Myocyte (in vitro differentiated cells): Measurements from ENCODE around the gene LDHB. TPM values are rescaled to one million over a fixed set of nuclear protein-coding genes. Genes with fewer than 3 reads are reported as not detected.
"Not testable (repeated sequence)": the region's sequence is repeated elsewhere in the genome, so short reads cannot be mapped to it uniquely, and the experiment has no call there.

Experiments
- DNase-seq: peaks from one replicate; pipeline ENCODE4 v3.0.0-alpha.2; 2012; ENCODE audit warnings: low read depth
- total RNA-seq: library from RNA; depleted of rRNA; stranded (reverse); fragments of >200 nt; gene quantifications from 2 replicates; pipeline ENCODE4 v1.2.3, GENCODE V29; 2014

LDHB gene
- total RNA-seq, 1 donor from 2014 or later, result 625 TPM

DNA sequence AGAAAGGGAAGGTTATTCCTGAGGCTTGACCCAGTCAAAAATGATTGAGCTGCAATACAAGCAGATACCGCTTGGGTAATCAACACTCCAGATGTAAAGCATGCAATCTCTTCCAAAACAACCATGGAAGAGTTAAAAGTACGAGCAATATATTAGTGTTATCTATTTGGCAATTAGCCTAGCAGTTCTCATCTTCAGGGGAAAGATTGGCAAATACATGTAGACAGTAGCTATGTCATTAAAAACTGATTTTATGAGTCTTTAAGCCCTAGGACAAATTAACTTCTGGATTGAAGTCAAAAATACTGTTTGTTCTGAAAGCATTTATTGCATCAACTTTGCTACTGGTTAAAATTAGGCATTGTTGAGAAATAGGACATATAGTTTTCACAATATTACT, 43.7 kb downstream of the LDHB start:
- DNase-seq, result no peak

DNA sequence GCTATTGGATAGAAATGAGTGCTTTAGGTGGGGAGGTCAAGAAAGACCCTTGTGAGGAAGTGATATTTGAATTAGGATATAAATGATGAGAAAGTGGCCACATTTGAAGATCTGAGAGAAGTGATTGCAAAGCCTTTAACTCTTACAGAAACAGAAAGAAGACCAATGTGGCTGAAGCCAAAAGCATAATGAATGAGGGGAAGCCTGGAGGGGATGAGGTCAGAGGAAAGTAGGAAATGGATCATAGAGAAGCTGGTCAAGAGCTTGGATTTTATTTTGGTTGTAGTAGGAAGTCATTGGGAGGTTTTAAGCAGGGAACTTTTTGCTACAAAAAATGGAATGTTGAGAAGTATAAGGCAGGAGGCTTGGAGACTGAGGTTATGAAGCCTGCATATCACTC, 49.4 kb downstream of the LDHB start:
- DNase-seq, result no peak

DNA sequence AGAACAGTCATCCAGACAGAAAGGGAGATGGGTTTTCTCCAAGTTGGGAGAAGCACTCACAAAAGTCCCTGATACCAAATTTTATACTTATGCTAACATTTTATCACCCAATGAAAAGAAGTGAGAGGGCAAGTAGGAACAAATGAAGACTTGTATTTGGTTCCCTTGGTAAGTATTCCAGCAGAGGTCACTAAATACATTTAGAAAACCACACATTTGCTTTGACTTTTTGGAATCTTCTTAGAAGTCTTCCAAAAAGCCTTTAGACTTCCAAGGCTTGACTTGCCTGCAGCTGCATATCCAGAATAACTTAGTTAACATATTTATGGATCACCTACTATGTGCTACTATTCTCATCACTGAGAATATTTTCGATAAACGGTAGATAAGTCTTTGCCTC, 49.9 kb downstream of the LDHB start:
- peak; percentile 23 for DNase-seq

GRCh38 chr12:21606175-21606574, 51.5 kb downstream of the LDHB start:
- DNase-seq, result no peak

DNA sequence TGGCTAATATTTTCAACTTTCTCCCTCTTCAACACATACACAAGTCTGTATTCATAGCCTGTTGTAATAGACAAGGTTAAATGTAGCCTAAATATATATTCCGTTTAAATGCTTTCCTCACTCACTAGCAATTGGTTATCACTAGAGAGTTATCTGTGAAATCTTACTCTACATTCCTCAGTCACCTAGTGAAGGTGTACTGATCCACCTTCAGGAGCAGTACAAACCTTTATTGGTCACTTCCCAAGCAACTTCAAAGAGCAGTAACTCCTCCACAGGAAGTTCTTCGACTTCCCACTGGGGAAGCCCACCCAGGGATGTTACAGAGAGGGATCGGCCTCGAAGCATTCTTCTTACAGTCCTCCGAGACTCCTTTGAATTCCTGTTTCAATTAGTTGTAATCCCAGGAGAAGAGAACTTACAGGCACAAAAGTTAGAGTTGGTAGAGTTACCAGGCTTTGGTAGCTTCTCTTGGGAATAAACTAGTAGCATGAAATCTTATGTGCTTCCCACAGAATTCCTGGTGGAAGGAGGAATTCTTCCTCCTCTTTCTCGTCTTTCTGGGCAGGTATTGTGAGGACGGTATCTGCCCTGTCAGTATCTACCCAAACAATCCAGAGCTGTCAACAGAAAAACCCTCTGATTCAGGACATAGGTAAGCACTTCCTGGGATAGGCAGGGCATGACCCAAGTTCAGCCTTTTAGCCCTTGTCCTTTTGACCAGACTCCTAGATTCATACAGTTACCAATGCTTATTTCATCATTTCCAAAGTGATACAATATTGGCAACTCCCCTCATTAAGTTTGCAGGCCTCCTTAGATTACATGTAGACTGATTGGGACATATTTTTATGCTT, 53.2 kb downstream of the LDHB start, which contains the start of gene GYS2:
Gene GYS2 (minus strand): TSS at position 603 of the 857 bp plus-strand sequence. CDS start 255 bp downstream, at position 348.
- DNase-seq, result no peak

- DNase-seq, result no peak
Observed at GRCh38 chr12:21602774-21603173, 54.9 kb downstream of the LDHB start.

GRCh38 chr12:21600196-21600595, 57.4 kb downstream of the LDHB start:
- no peak for DNase-seq

GRCh38 chr12:21599143-21599999, 58.3 kb downstream of the LDHB start:
- no peak for DNase-seq

GRCh38 chr12:21598651-21599050, 59.0 kb downstream of the LDHB start:
- no peak for DNase-seq

GRCh38 chr12:21595356-21595755, 62.3 kb downstream of the LDHB start:
- DNase-seq, result not testable (repeated sequence)

- no peak for DNase-seq
Observed at GRCh38 chr12:21585485-21585884, 72.2 kb downstream of the LDHB start.

Other genes with a start within 250 kb of the LDHB start
- gene PYROXD1, start 220.2 kb downstream of the LDHB start, total RNA-seq, result 13.0 and 15.2 TPM in 2 replicates
- 54.1 and 57.5 TPM in 2 replicates for gene RECQL, start 156.2 kb downstream of the LDHB start, total RNA-seq
- gene GOLT1B, start 156.1 kb downstream of the LDHB start, total RNA-seq, result 54.9 and 65.6 TPM in 2 replicates
- gene SPX, start 131.5 kb downstream of the LDHB start, total RNA-seq, result 4.9 and 8.7 TPM in 2 replicates
- gene GYS2, start 53.0 kb downstream of the LDHB start, total RNA-seq, result not detected in 2 replicates
- gene KCNJ8, start 116.9 kb upstream of the LDHB start, total RNA-seq, result 0.10 and 0.40 TPM in 2 replicates